Astrocyte (in vitro differentiated cells and primary cell): ENCODE results near the gene SYT5. TPM values are rescaled to one million over a fixed set of nuclear protein-coding genes. Genes with fewer than 3 reads are reported as not detected.

Source experiments
- DNase-seq: peaks from one replicate; pipeline ENCODE4 v3.0.0-alpha.2; 2010; ENCODE audit warnings: low read depth
- FAIRE-seq: peaks from 2 replicates; lab custom pipeline; 2011; peaks lifted over from hg19 to GRCh38; lab: Jason Lieb, UNC
- H2AFZ ChIP-seq: 2 replicates; pipeline ENCODE4 v1.6.0; 2012; ENCODE audit warnings: low read depth, low read length, inconsistent platforms
- H3K27ac ChIP-seq: 2 replicates; pipeline ENCODE4 v1.5.1; 2011; ENCODE audit warnings: low read depth, low read length, inconsistent platforms
- H3K27me3 ChIP-seq: 2 replicates; pipeline ENCODE4 v1.6.0; 2011; ENCODE audit warnings: low read length, inconsistent platforms; ENCODE audit not compliant: insufficient read depth
- H3K36me3 ChIP-seq: 2 replicates; pipeline ENCODE4 v1.5.1; 2011; ENCODE audit warnings: low read length, inconsistent platforms; ENCODE audit not compliant: insufficient read depth
- H3K4me1 ChIP-seq: 2 replicates; pipeline ENCODE4 v1.5.1; 2011; ENCODE audit warnings: low read length, inconsistent platforms; ENCODE audit not compliant: insufficient read depth
- H3K4me2 ChIP-seq: 2 replicates; pipeline ENCODE4 v1.6.0; 2012; ENCODE audit warnings: low read length, inconsistent platforms
- H3K4me3 ChIP-seq: 2 replicates; pipeline ENCODE4 v1.5.1; 2011; ENCODE audit warnings: low read depth, mild to moderate bottlenecking, low read length, inconsistent platforms; ENCODE audit not compliant: insufficient read depth
- H3K79me2 ChIP-seq: 2 replicates; pipeline ENCODE4 v1.6.0; 2012; ENCODE audit warnings: mild to moderate bottlenecking, low read length, inconsistent platforms; ENCODE audit not compliant: insufficient read depth
- H3K9ac ChIP-seq: 2 replicates; pipeline ENCODE4 v1.6.0; 2012; ENCODE audit warnings: mild to moderate bottlenecking, low read length, inconsistent platforms
- H3K9me3 ChIP-seq: 2 replicates; pipeline ENCODE4 v1.5.1; 2012; ENCODE audit warnings: low read depth, mild to moderate bottlenecking, low read length, inconsistent platforms; ENCODE audit not compliant: insufficient read depth
- H4K20me1 ChIP-seq: 2 replicates; pipeline ENCODE4 v1.6.0; 2012; ENCODE audit warnings: low read length, inconsistent platforms; ENCODE audit not compliant: insufficient read depth
- H3K27ac Mint-ChIP-seq: one replicate; pipeline ENCODE4 v1.8.0; 2021; ENCODE audit warnings: mild to moderate bottlenecking, mixed read lengths; ENCODE audit not compliant: unreplicated experiment
- H3K27me3 Mint-ChIP-seq: one replicate; pipeline ENCODE4 v1.8.0; 2021; ENCODE audit warnings: low read depth, mixed read lengths; ENCODE audit not compliant: unreplicated experiment
- H3K36me3 Mint-ChIP-seq: one replicate; pipeline ENCODE4 v1.8.0; 2021; ENCODE audit warnings: low read depth, mixed read lengths; ENCODE audit not compliant: unreplicated experiment
- H3K4me1 Mint-ChIP-seq: one replicate; pipeline ENCODE4 v1.8.0; 2021; ENCODE audit warnings: low read depth, mixed read lengths; ENCODE audit not compliant: unreplicated experiment
- H3K4me3 Mint-ChIP-seq: one replicate; pipeline ENCODE4 v1.8.0; 2021; ENCODE audit warnings: mild to moderate bottlenecking, moderate library complexity, mixed read lengths; ENCODE audit not compliant: unreplicated experiment
- H3K9me3 Mint-ChIP-seq: one replicate; pipeline ENCODE4 v1.8.0; 2021; ENCODE audit warnings: mild to moderate bottlenecking, mixed read lengths; ENCODE audit not compliant: unreplicated experiment
- CTCF ChIP-seq: IDR thresholded peaks from 2 replicates; pipeline ENCODE4 v1.5.1; 2011; ENCODE audit warnings: low read depth, mild to moderate bottlenecking, inconsistent platforms, low read length, moderate library complexity; ENCODE audit not compliant: insufficient read depth
- EZH2 ChIP-seq: IDR thresholded peaks from 2 replicates; pipeline ENCODE4 v1.6.1; 2012; ENCODE audit warnings: mild to moderate bottlenecking, low read length, inconsistent platforms; ENCODE audit not compliant: insufficient read depth
- total RNA-seq: library from RNA; stranded (reverse); gene quantifications from 2 replicates; pipeline ENCODE4 v1.2.1, GENCODE V29; 2021

SYT5 gene
- total RNA-seq, 1 donor from 2014 or later, result 1.1 TPM

- Histone ChIP-seq H3K9ac (peak overlapping the region; percentile 38), H3K4me3 (peak overlapping the region; percentile 47), H3K27ac (peak overlapping the region; percentile 59), H3K4me2 (peak overlapping the region; percentile 87), H3K79me2 (no peaks in the 10 kb centered on the region), H2AFZ (peak overlapping the region; percentile 13), H4K20me1 (peaks cover 6% of the 10 kb centered on the region), H3K9me3 (peaks cover 5% of the 10 kb centered on the region), H3K4me1 (peaks cover 7% of the 10 kb centered on the region), H3K36me3 (no peaks in the 10 kb centered on the region), H3K27me3 (no peaks in the 10 kb centered on the region)
- no peak for TF ChIP-seq CTCF
- no peak for TF ChIP-seq EZH2
- peaks cover 8% of the 10 kb centered on the region for H3K4me1 Mint-ChIP-seq
- peak overlapping the region; percentile 98 for H3K27ac Mint-ChIP-seq
- peaks cover 5% of the 10 kb centered on the region for H3K36me3 Mint-ChIP-seq
- peak; percentile 50 for FAIRE-seq
- peaks cover 11% of the 10 kb centered on the region for H3K9me3 Mint-ChIP-seq
- DNase-seq, result peak; percentile 100
- H3K4me3 Mint-ChIP-seq, result peak overlapping the region; percentile 86
- peaks cover 2% of the 10 kb centered on the region for H3K27me3 Mint-ChIP-seq
Observed at GRCh38 chr19:55216461-55217198, 36.5 kb upstream of the SYT5 start.

DNA sequence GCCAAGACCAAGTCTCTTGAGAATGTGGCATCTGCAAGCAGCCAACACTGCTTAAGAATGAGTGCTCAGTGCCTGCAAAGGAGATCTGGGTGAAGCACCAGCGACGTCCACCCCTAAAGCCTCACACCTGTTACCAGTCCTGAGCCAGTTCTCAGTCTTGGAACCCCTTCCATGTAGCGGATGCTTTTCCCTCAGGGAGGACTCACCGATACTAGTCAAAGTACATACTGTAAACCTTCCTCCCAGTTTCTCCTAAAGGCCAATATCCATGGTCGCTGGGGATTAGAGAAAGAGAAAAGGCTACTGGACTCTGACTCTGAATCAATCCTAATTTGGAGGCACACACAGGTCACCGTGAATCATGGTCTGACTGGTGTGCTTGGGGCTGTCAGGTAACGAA, 33.5 kb upstream of the SYT5 start:
- FAIRE-seq (no peak), DNase-seq (no peak)
- Histone ChIP-seq H3K4me1 (peaks cover 25% of the 10 kb centered on the region), H4K20me1 (peaks cover 7% of the 10 kb centered on the region), H3K9ac (no peak overlapping the region), H3K27ac (no peak overlapping the region), H3K9me3 (peaks cover 5% of the 10 kb centered on the region), H3K79me2 (no peaks in the 10 kb centered on the region), H3K36me3 (no peaks in the 10 kb centered on the region), H3K4me2 (no peak overlapping the region), H3K4me3 (no peak overlapping the region), H3K27me3 (no peaks in the 10 kb centered on the region), H2AFZ (no peak overlapping the region)
- H3K36me3 Mint-ChIP-seq, result peaks cover 3% of the 10 kb centered on the region
- H3K4me3 Mint-ChIP-seq, result no peak overlapping the region
- TF ChIP-seq EZH2, result no peak
- TF ChIP-seq CTCF, result no peak
- peaks cover 16% of the 10 kb centered on the region for H3K4me1 Mint-ChIP-seq
- peaks cover 11% of the 10 kb centered on the region for H3K9me3 Mint-ChIP-seq
- H3K27ac Mint-ChIP-seq, result no peak overlapping the region
- H3K27me3 Mint-ChIP-seq, result peaks cover 4% of the 10 kb centered on the region

GRCh38 chr19:55212447-55212846, 32.4 kb upstream of the SYT5 start:
- no peak overlapping the region for H3K4me2 ChIP-seq
- TF ChIP-seq CTCF (peak; percentile 5), EZH2 (no peak)
- peaks cover 4% of the 10 kb centered on the region for H3K27me3 Mint-ChIP-seq
- H2AFZ ChIP-seq, result no peak overlapping the region
- H3K4me1 Mint-ChIP-seq, result peaks cover 16% of the 10 kb centered on the region
- H3K4me3 Mint-ChIP-seq, result no peak overlapping the region
- FAIRE-seq (no peak), DNase-seq (no peak)
- peaks cover 25% of the 10 kb centered on the region for H3K4me1 ChIP-seq
- H3K36me3 ChIP-seq, result no peaks in the 10 kb centered on the region
- peaks cover 5% of the 10 kb centered on the region for H3K9me3 ChIP-seq
- H3K79me2 ChIP-seq, result no peaks in the 10 kb centered on the region
- no peak overlapping the region for H3K27ac ChIP-seq
- H4K20me1 ChIP-seq, result peaks cover 3% of the 10 kb centered on the region
- H3K36me3 Mint-ChIP-seq, result peaks cover 3% of the 10 kb centered on the region
- H3K4me3 ChIP-seq, result no peak overlapping the region
- H3K9ac ChIP-seq, result no peak overlapping the region
- H3K9me3 Mint-ChIP-seq, result peaks cover 11% of the 10 kb centered on the region
- H3K27ac Mint-ChIP-seq, result peak overlapping the region; percentile 20
- no peaks in the 10 kb centered on the region for H3K27me3 ChIP-seq
